Tibial artery (tissue), 4 donors: ENCODE results near the gene RMND5A.

Experiments used
- DNase-seq, 2 donors: peaks; one replicate each; pipeline ENCODE4 v3.0.0-alpha.2; 2019
- H3K27ac ChIP-seq, 2 donors: fragments of 200-600 bp; sonication (generic) in 1 of 2; 1 replicate in 1 of 2; 2 replicates in 1 of 2; pipeline ENCODE4 v1.5.1; 2018 to 2019; ENCODE audit warnings: mild to moderate bottlenecking in 1 of 2
- H3K27me3 ChIP-seq, 2 donors: fragments of 200-600 bp; sonication (generic) in 1 of 2; one replicate each; pipeline versions ENCODE4 v1.5.1 to v1.6.0; 2016 to 2019
- H3K36me3 ChIP-seq, 3 donors: fragments of 200-600 bp; sonication (generic) in 2 of 3; one replicate each; pipeline ENCODE4 v1.5.1; 2016 to 2019; ENCODE audit warnings: mild to moderate bottlenecking in 2 of 3
- H3K4me1 ChIP-seq, 4 donors: fragments of 200-600 bp; sonication (generic) in 2 of 4; 1 replicate in 3 of 4; 2 replicates in 1 of 4; pipeline ENCODE4 v1.5.1; 2016 to 2019
- H3K4me3 ChIP-seq, 2 donors: fragments of 200-600 bp; sonication (generic) in 1 of 2; 1 replicate in 1 of 2; 2 replicates in 1 of 2; pipeline ENCODE4 v1.5.1; 2018 to 2019; ENCODE audit warnings: mild to moderate bottlenecking in 2 of 2
- H3K9me3 ChIP-seq, 3 donors: fragments of 200-600 bp; sonication (generic) in 1 of 3; one replicate each; pipeline ENCODE4 v1.5.1; 2016 to 2019
- CTCF ChIP-seq, 2 experiments: fragments of 200-600 bp in 1 of 2; fragments of 450-650 bp in 1 of 2; IDR thresholded peaks; one replicate each; pipeline ENCODE4 v1.5.1; 2017 to 2019; ENCODE audit warnings: antibody characterized with exemption in 2 of 2, mild to moderate bottlenecking in 1 of 2, moderate library complexity in 1 of 2
- intact Hi-C: fragments of 100-400 bp; cut with DNase I; formaldehyde crosslinking; loops from one replicate; pipeline ENCODE4 v1.15.0; 2023; ENCODE audit warnings: low total_unique reads

Gene RMND5A

GRCh38 chr2:86790134-86790675, 70.1 kb downstream of the RMND5A start:
- intact Hi-C loops = no loop called here
- Histone ChIP-seq H3K36me3 (no peaks in the 10 kb centered on the region), H3K27me3 (peaks cover 3 to 60% of the 10 kb centered on the region in 2 donors), H3K4me3 (peak overlapping the region in 1 of 2 donors; percentile 26), H3K27ac (no peak overlapping the region), H3K9me3 (no peaks in the 10 kb centered on the region), H3K4me1 (peaks cover 0 to 45% (median 30%) of the 10 kb centered on the region in 4 donors)
- no peak for DNase-seq
- no peak for TF ChIP-seq CTCF (IDR thresholded peaks at IDR 0.05)

GRCh38 chr2:86790676-86791572, 70.8 kb downstream of the RMND5A start, which contains the start of gene CD8A:
Gene CD8A (minus strand): TSS chr2:86790913. CDS start chr2:86790825, 88 bp downstream.
- Histone ChIP-seq H3K36me3 (no peaks in the 10 kb centered on the region), H3K27ac (no peak within 1 kb of the TSS), H3K27me3 (peaks cover 3 to 58% of the 10 kb centered on the region in 2 donors), H3K4me1 (peaks cover 0 to 45% (median 30%) of the 10 kb centered on the region in 4 donors), H3K9me3 (peaks cover 0 to under 1% (median 0%) of the 10 kb centered on the region in 3 donors), H3K4me3 (peak within 1 kb of the TSS in 1 of 2 donors; percentile 26)
- no peak for DNase-seq
- intact Hi-C loops = no loop called here
- TF ChIP-seq CTCF (IDR thresholded peaks at IDR 0.05) = no peak

GRCh38 chr2:86791573-86791972, 71.5 kb downstream of the RMND5A start:
- no peak for DNase-seq
- H3K4me3 ChIP-seq = no peak overlapping the region
- peaks cover 3 to 58% of the 10 kb centered on the region in 2 donors for H3K27me3 ChIP-seq
- H3K36me3 ChIP-seq = no peaks in the 10 kb centered on the region
- peaks cover 0 to 7% (median 4%) of the 10 kb centered on the region in 3 donors for H3K9me3 ChIP-seq
- no peak overlapping the region for H3K27ac ChIP-seq
- intact Hi-C loops = no loop called here
- peaks cover 0 to 45% (median 30%) of the 10 kb centered on the region in 4 donors for H3K4me1 ChIP-seq
- TF ChIP-seq CTCF (IDR thresholded peaks at IDR 0.05) = no peak

- Histone ChIP-seq H3K27me3 (peaks cover 3 to 56% of the 10 kb centered on the region in 2 donors), H3K9me3 (peaks cover 0 to 16% (median 12%) of the 10 kb centered on the region in 3 donors), H3K4me3 (no peak overlapping the region), H3K27ac (no peak overlapping the region), H3K36me3 (no peaks in the 10 kb centered on the region), H3K4me1 (peaks cover 0 to 29% (median 23%) of the 10 kb centered on the region in 4 donors)
- TF ChIP-seq CTCF (IDR thresholded peaks at IDR 0.05) = no peak
- intact Hi-C loops = no loop called here
- DNase-seq = no peak
Observed at GRCh38 chr2:86793752-86794151, 73.7 kb downstream of the RMND5A start.

- intact Hi-C loops = no loop called here
- no peak for TF ChIP-seq CTCF (IDR thresholded peaks at IDR 0.05)
- DNase-seq = no peak
Observed at GRCh38 chr2:86794861-86795260, 74.8 kb downstream of the RMND5A start.

More at GRCh38 chr2:86794861-86795260, 74.8 kb downstream of the RMND5A start:
- H3K9me3 ChIP-seq = peaks cover 0 to 16% (median 12%) of the 10 kb centered on the region in 3 donors
- H3K27ac ChIP-seq = no peak overlapping the region
- H3K36me3 ChIP-seq = no peaks in the 10 kb centered on the region
- H3K4me1 ChIP-seq = peaks cover 0 to 18% (median 12%) of the 10 kb centered on the region in 4 donors
- H3K4me3 ChIP-seq = no peak overlapping the region
- H3K27me3 ChIP-seq = peaks cover 0 to 45% of the 10 kb centered on the region in 2 donors
